Glutamatergic neuron (in vitro differentiated cells): Measurements from ENCODE around the gene CHRM2. TPM values are rescaled to one million over a fixed set of nuclear protein-coding genes. Genes with fewer than 3 reads are reported as not detected.

Experiments
- DNase-seq: peaks from one replicate; pipeline ENCODE4 v3.0.0; 2022
- H3K27ac Mint-ChIP-seq: one replicate; pipeline ENCODE4 v1.8.0; 2020; ENCODE audit warnings: mild to moderate bottlenecking, mixed read lengths, inconsistent platforms; ENCODE audit not compliant: unreplicated experiment
- H3K27me3 Mint-ChIP-seq: one replicate; pipeline ENCODE4 v1.8.0; 2020; ENCODE audit warnings: mild to moderate bottlenecking, moderate library complexity, mixed read lengths, inconsistent platforms; ENCODE audit not compliant: unreplicated experiment
- H3K36me3 Mint-ChIP-seq: one replicate; pipeline ENCODE4 v1.8.0; 2020; ENCODE audit warnings: mild to moderate bottlenecking, mixed read lengths, inconsistent platforms; ENCODE audit not compliant: unreplicated experiment
- H3K4me1 Mint-ChIP-seq: one replicate; pipeline ENCODE4 v1.8.0; 2020; ENCODE audit warnings: mild to moderate bottlenecking, low read depth, mixed read lengths, inconsistent platforms; ENCODE audit not compliant: unreplicated experiment
- H3K4me3 Mint-ChIP-seq: one replicate; pipeline ENCODE4 v1.8.0; 2020; ENCODE audit warnings: mild to moderate bottlenecking, mixed read lengths, inconsistent platforms; ENCODE audit not compliant: unreplicated experiment
- H3K9me3 Mint-ChIP-seq: one replicate; pipeline ENCODE4 v1.8.0; 2020; ENCODE audit warnings: mild to moderate bottlenecking, moderate library complexity, mixed read lengths, inconsistent platforms; ENCODE audit not compliant: unreplicated experiment
- total RNA-seq: library from RNA; stranded (reverse); fragmentation: NEBNext Ultra II Directional; extraction: Animal tissue kit (Norgen Biotek cat#: 25700); gene quantifications from one replicate; pipeline ENCODE4 v1.2.1, GENCODE V29; 2021; ENCODE audit not compliant: unreplicated experiment
- TF ChIP-seq, protein P1 (sequence below): fragments of 200-600 bp; sonication (generic); IDR thresholded peaks from one replicate; pipeline ENCODE4 v1.5.0; 2021; ENCODE audit not compliant: partially characterized antibody, unreplicated experiment

CHRM2 gene
- total RNA-seq, 1 donor from 2014 or later: not detected

DNA sequence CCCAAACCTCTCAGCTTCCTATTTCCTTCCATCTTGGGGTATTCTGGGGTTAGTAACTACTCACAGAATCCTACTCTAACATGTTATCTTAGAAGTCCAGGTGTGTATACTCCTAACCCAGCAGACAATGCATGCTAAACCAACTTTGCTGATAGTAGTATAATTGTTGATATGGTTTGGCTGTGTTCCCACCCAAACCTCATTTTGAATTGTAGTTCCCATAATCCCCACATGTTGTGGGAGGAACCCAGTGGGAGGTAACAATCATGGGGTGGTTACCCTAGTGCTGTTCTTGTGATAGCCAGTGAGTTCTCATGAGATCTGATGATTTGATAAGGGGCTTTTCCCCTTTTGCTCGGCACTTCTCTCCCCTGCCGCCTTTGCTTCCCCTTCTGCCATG lies 135.1 kb downstream of the CHRM2 start:
- DNase-seq: no peak
- H3K9me3 Mint-ChIP-seq: no peaks in the 10 kb centered on the region
- peaks cover 2% of the 10 kb centered on the region for H3K27me3 Mint-ChIP-seq
- no peaks in the 10 kb centered on the region for H3K36me3 Mint-ChIP-seq
- TF ChIP-seq, protein P1, sequence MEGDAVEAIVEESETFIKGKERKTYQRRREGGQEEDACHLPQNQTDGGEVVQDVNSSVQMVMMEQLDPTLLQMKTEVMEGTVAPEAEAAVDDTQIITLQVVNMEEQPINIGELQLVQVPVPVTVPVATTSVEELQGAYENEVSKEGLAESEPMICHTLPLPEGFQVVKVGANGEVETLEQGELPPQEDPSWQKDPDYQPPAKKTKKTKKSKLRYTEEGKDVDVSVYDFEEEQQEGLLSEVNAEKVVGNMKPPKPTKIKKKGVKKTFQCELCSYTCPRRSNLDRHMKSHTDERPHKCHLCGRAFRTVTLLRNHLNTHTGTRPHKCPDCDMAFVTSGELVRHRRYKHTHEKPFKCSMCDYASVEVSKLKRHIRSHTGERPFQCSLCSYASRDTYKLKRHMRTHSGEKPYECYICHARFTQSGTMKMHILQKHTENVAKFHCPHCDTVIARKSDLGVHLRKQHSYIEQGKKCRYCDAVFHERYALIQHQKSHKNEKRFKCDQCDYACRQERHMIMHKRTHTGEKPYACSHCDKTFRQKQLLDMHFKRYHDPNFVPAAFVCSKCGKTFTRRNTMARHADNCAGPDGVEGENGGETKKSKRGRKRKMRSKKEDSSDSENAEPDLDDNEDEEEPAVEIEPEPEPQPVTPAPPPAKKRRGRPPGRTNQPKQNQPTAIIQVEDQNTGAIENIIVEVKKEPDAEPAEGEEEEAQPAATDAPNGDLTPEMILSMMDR: no peak
- H3K4me3 Mint-ChIP-seq: no peak overlapping the region
- H3K4me1 Mint-ChIP-seq: no peaks in the 10 kb centered on the region
- no peak overlapping the region for H3K27ac Mint-ChIP-seq

DNA sequence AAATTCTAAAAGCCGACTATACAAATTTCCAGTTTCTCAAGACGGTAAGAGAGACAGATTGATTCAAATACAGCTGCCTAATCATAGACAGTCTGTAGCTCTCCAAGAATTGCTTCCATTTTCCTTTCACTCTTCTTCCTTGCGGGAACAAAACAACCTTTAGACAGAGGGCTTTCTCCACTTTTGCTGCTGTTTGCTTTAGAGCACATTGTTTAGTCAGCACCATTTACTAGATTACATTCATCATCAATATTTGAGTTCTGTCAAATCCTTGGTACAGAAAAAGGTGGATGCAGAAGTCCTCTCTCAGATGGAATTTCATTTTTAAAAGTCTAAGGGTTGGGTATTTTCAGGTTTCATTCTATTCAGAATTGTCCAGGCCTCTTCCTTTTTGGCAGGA lies 137.4 kb downstream of the CHRM2 start:
- Mint-ChIP-seq H3K4me1 (no peaks in the 10 kb centered on the region), H3K27me3 (peaks cover 2% of the 10 kb centered on the region), H3K36me3 (no peaks in the 10 kb centered on the region), H3K27ac (no peak overlapping the region), H3K4me3 (no peak overlapping the region), H3K9me3 (no peaks in the 10 kb centered on the region)
- DNase-seq: no peak
- TF ChIP-seq, protein P1: no peak

DNA sequence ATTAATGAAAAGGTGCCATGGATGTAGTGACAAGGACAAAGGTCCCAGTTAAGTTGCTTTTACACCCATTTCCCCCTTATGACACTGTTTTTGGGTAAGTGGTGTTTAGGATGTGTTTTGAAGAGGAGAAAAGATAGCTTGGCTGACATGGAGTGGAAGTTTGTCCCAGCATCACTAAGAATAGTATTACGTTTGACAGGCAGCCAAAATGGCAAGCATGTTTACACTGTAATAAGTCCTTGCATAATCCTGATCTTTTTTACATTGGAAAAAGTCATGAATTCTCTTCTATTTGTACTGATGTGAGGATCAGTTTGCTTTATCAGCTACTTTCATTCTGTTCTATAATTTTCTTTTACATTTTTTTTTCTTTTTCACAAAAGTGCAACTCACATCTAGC lies 137.8 kb downstream of the CHRM2 start:
- Mint-ChIP-seq H3K9me3 (no peaks in the 10 kb centered on the region), H3K27ac (no peak overlapping the region), H3K4me3 (no peak overlapping the region), H3K36me3 (no peaks in the 10 kb centered on the region), H3K27me3 (peaks cover 2% of the 10 kb centered on the region), H3K4me1 (no peaks in the 10 kb centered on the region)
- DNase-seq: no peak
- TF ChIP-seq, protein P1: no peak

DNA sequence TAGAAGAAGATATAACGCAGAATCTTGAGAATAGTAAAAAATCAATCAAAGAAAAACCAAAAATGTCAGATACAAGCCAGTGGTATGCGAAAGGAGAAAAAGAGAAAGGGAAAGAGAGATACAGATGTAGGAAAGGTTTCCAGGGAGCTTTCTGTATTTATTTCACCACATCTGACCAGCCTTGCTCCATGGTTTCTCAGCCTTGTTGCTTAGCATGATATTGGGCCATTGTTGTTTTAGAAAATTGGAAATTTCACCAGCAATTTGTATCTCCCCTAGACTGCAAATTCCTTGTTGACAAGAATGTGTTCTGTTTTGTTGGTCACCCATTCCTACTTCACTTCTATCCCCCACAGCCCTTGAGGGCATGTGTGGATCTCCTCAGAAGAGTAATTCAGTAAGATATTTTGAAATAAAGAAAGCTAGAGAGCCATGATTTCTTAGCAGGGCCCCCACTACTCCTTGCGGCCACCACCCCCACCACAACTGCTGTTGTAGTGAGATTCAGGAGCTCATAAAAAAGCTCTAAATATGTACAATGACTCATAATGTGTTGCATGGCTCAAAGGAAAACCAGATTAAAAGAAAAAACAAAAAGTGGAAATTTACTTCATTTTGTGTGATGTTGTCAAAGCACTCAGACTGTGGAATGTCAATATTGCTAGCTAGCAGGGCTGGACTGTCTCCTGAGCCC lies 138.7 kb downstream of the CHRM2 start:
- Mint-ChIP-seq H3K9me3 (no peaks in the 10 kb centered on the region), H3K36me3 (no peaks in the 10 kb centered on the region), H3K27me3 (peaks cover 2% of the 10 kb centered on the region), H3K4me3 (no peak overlapping the region), H3K27ac (no peak overlapping the region), H3K4me1 (no peaks in the 10 kb centered on the region)
- TF ChIP-seq, protein P1: no peak
- no peak for DNase-seq

DNA sequence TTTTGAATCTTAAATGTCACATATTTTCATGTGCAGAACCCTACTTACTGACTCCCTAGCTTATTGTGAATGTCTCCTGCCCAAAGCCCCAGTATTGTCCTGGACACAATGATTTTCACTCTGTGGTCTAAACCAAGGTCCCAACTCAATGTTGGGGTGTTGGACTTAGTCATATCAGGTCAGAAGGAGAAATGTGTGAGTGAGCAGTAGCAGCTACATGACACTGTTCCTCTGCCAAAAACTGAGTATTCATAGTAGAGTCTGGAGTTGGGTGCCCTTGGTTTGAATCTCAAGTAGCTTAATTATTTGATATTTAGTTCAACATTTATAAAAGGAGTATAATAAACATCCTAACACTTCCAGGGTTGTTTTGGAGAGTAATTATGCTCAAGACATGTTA lies 141.0 kb downstream of the CHRM2 start:
- no peaks in the 10 kb centered on the region for H3K4me1 Mint-ChIP-seq
- H3K36me3 Mint-ChIP-seq: no peaks in the 10 kb centered on the region
- H3K27me3 Mint-ChIP-seq: peaks cover 2% of the 10 kb centered on the region
- DNase-seq: no peak
- TF ChIP-seq, protein P1: no peak
- no peak overlapping the region for H3K27ac Mint-ChIP-seq
- no peak overlapping the region for H3K4me3 Mint-ChIP-seq
- no peaks in the 10 kb centered on the region for H3K9me3 Mint-ChIP-seq
